ENCODE measurements around the gene MRPL34. TPM values are rescaled to one million over a fixed set of nuclear protein-coding genes. Genes with fewer than 3 reads are reported as not detected.
A peak's percentile ranks its signal among the peaks of the same experiment; 100 is the strongest.

Gene MRPL34
- total RNA-seq, 4 donors from 2014 or later, result 131 to 173 (median 147) TPM

- H3K27me3 ChIP-seq, result peaks cover 0 to 3% (median 0%) of the 10 kb centered on the region in 4 donors
- WGBS, result 41% methylated on average over 9 of the region's 56 CpGs
- H3K4me1 ChIP-seq, result peaks cover 3 to 54% (median 47%) of the 10 kb centered on the region in 4 donors
- no peak for DNase-seq (ENCODE audit: extremely low spot score)
- H3K9me3 ChIP-seq, result no peaks in the 10 kb centered on the region
- H3K36me3 ChIP-seq, result peaks cover 23 to 59% (median 44%) of the 10 kb centered on the region in 4 donors
- peak overlapping the region in 1 of 4 donors; percentile 37 for H3K4me3 ChIP-seq
- intact Hi-C loops (cut with DNase I), result no loop called here
- H3K27ac ChIP-seq (replicated peaks in 1 of 4), result no peak overlapping the region
- no peak for TF ChIP-seq POLR2AphosphoS5 (IDR thresholded peaks at IDR 0.05)
- no peak for TF ChIP-seq EP300 (IDR thresholded peaks at IDR 0.05)
- no peak for TF ChIP-seq POLR2A (IDR thresholded peaks at IDR 0.05; ENCODE audit: low read depth)
- no peak for TF ChIP-seq CTCF (IDR thresholded peaks at IDR 0.05)
Measured at GRCh38 chr19:17323300-17323963, 17.8 kb downstream of the MRPL34 start.

GRCh38 chr19:17323964-17324332 is 18.3 kb downstream of the MRPL34 start:
- Histone ChIP-seq H3K4me1 (peaks cover 4 to 59% (median 52%) of the 10 kb centered on the region in 4 donors), H3K27me3 (peaks cover 0 to 9% (median under 1%) of the 10 kb centered on the region in 4 donors), H3K4me3 (peak overlapping the region in 1 of 4 donors; percentile 37), H3K36me3 (peaks cover 23 to 54% (median 40%) of the 10 kb centered on the region in 4 donors), H3K9me3 (no peaks in the 10 kb centered on the region), H3K27ac (replicated peaks in 1 of 4) (no peak overlapping the region)
- DNase-seq (ENCODE audit: extremely low spot score), result no peak
- TF ChIP-seq EP300 (IDR thresholded peaks at IDR 0.05), result no peak
- no peak for TF ChIP-seq POLR2AphosphoS5 (IDR thresholded peaks at IDR 0.05)
- no peak for TF ChIP-seq POLR2A (IDR thresholded peaks at IDR 0.05; ENCODE audit: low read depth)
- TF ChIP-seq CTCF (IDR thresholded peaks at IDR 0.05), result no peak
- WGBS, result no CpG with 5 or more reads among the region's 7 CpGs
- intact Hi-C loops (cut with DNase I), result no loop called here

- 94% methylated on average over 9 of the region's 28 CpGs for WGBS
- intact Hi-C loops (cut with DNase I), result no loop called here
- H3K4me1 ChIP-seq, result peaks cover 6 to 65% (median 58%) of the 10 kb centered on the region in 4 donors
Measured at GRCh38 chr19:17324357-17325114, 18.9 kb downstream of the MRPL34 start.

GRCh38 chr19:17325133-17325532 is 19.5 kb downstream of the MRPL34 start:
- 100% methylated on average over 10 of the region's 20 CpGs for WGBS
- no peak for DNase-seq (ENCODE audit: extremely low spot score)
- Histone ChIP-seq H3K4me3 (no peak overlapping the region), H3K9me3 (no peaks in the 10 kb centered on the region), H3K27me3 (peaks cover 0 to 20% (median 2%) of the 10 kb centered on the region in 4 donors), H3K4me1 (peaks cover 6 to 68% (median 59%) of the 10 kb centered on the region in 4 donors), H3K36me3 (peaks cover 14 to 47% (median 32%) of the 10 kb centered on the region in 4 donors), H3K27ac (replicated peaks in 1 of 4) (no peak overlapping the region)
- no peak for TF ChIP-seq POLR2AphosphoS5 (IDR thresholded peaks at IDR 0.05)
- no peak for TF ChIP-seq CTCF (IDR thresholded peaks at IDR 0.05)
- no peak for TF ChIP-seq EP300 (IDR thresholded peaks at IDR 0.05)
- no peak for TF ChIP-seq POLR2A (IDR thresholded peaks at IDR 0.05; ENCODE audit: low read depth)
- intact Hi-C loops (cut with DNase I), result no loop called here

More at GRCh38 chr19:17324357-17325114, 18.9 kb downstream of the MRPL34 start:
- no peak for TF ChIP-seq CTCF (IDR thresholded peaks at IDR 0.05)
- TF ChIP-seq EP300 (IDR thresholded peaks at IDR 0.05), result no peak
- TF ChIP-seq POLR2A (IDR thresholded peaks at IDR 0.05; ENCODE audit: low read depth), result no peak
- no peak for DNase-seq (ENCODE audit: extremely low spot score)
- no peak overlapping the region for H3K4me3 ChIP-seq
- H3K9me3 ChIP-seq, result no peaks in the 10 kb centered on the region
- H3K27me3 ChIP-seq, result peaks cover 0 to 14% (median 2%) of the 10 kb centered on the region in 4 donors
- H3K27ac ChIP-seq (replicated peaks in 1 of 4), result no peak overlapping the region
- peaks cover 20 to 48% (median 36%) of the 10 kb centered on the region in 4 donors for H3K36me3 ChIP-seq
